HuH-7.5 (cell line): ENCODE results near the gene HTRA1.

Experiments used
- DNase-seq: peaks from one replicate; pipeline ENCODE4 v3.0.0; 2011; ENCODE audit warnings: low spot score

Gene HTRA1

GRCh38 chr10:122461367-122461728, at the start of gene HTRA1:
HTRA1 (plus strand) TSS chr10:122461553; CDS start chr10:122461653, 100 bp downstream.
- peak; percentile 39 for DNase-seq

GRCh38 chr10:122413327-122413726, 48.0 kb upstream of the HTRA1 start:
- DNase-seq: no peak

DNA sequence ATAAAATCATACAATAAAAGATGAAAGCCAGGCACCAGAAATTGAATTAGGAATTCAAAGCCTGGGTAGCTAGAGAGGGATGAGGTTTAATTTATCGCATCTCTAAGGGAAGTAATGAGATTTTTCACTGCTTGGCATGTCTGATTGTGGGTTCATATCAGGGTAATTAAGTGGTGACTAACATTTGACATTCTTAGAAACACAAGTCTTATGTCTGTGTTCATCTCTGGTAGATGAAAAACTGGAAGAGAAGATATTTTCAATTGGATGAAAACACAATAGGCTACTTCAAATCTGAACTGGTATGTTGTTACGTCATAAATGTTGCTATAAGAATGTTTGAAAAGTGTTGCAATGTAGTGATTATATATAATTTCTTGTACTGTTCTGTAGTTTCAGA, 43.7 kb upstream of the HTRA1 start:
- no peak for DNase-seq

DNA sequence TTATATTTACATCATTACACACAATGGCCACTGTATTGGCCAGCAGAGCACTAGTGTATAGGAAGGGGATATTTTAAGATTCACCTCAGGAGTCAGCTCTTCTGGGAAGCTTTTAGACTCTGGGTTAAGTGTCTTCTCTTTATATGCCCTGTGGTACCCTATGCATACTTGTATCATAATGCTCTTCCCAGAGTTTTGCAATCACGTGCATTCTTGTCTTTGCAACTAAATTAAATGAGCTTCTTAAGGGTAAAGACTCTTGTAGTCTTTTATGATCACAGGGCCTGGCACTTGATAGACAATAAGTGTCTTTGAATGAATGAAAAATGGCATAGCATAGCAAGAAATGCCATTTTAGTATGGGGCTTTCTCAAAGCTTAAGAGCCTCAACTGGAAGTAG, 42.3 kb upstream of the HTRA1 start:
- DNase-seq: no peak

- DNase-seq: no peak
Measured at GRCh38 chr10:122419876-122420623, 41.3 kb upstream of the HTRA1 start.

GRCh38 chr10:122420624-122421007, 40.7 kb upstream of the HTRA1 start:
- DNase-seq: no peak

DNA sequence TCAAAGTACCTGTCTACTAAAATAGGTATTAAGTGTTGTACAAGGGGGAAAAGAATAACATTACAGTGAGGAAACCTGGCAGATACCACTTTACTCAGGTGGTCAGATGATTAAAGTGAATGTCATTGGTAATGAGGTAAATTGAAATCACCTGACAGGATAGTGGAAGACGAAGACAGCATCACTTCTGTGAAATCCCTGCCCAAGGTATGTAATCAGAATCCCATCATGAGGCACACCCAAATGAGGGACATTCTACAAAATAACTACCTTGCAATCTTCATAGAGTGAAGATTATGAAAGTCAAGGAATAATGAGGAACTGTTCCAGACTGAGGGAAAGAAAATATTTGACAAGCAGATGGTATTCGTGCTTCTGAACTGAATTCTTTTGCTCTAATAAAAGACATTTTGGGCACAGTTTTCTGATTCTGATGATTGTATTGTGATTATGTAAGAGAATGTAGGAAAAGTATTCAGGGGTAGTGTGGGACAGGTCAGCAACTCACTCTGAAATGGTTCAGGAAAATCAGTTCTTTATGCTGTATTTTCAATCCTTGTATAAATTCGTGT, 40.2 kb upstream of the HTRA1 start:
- DNase-seq: no peak

GRCh38 chr10:122421742-122422141, 39.6 kb upstream of the HTRA1 start:
- DNase-seq: no peak

- DNase-seq: no peak
Measured at GRCh38 chr10:122422266-122422989, 38.9 kb upstream of the HTRA1 start.

GRCh38 chr10:122424059-122424458, 37.3 kb upstream of the HTRA1 start:
- DNase-seq: no peak

DNA sequence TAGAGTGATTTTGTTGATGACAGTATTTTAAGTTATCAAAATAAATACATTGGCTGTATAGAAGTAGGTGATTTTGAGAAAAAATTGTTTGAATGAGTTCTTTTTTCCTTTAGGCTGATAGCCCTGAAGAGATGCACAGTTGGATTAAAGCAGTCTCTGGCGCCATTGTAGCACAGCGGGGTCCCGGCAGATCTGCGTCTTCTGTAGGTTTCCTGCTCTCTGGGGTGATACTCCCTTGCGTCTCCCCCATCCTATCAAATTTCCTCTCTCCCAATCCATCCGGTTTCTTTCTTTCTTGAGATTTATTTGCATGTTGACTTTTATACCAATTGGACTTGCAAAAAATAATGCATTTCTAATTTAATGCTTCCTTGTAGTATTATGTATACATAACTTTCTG, 34.5 kb upstream of the HTRA1 start:
- no peak for DNase-seq

GRCh38 chr10:122427280-122427679, 34.1 kb upstream of the HTRA1 start:
- DNase-seq: no peak

GRCh38 chr10:122435212-122435827, 26.0 kb upstream of the HTRA1 start:
- no peak for DNase-seq

GRCh38 chr10:122441961-122442360, 19.4 kb upstream of the HTRA1 start:
- no peak for DNase-seq

- no peak for DNase-seq
Measured at GRCh38 chr10:122445469-122445868, 15.9 kb upstream of the HTRA1 start.

GRCh38 chr10:122445904-122446303, 15.4 kb upstream of the HTRA1 start:
- no peak for DNase-seq

DNA sequence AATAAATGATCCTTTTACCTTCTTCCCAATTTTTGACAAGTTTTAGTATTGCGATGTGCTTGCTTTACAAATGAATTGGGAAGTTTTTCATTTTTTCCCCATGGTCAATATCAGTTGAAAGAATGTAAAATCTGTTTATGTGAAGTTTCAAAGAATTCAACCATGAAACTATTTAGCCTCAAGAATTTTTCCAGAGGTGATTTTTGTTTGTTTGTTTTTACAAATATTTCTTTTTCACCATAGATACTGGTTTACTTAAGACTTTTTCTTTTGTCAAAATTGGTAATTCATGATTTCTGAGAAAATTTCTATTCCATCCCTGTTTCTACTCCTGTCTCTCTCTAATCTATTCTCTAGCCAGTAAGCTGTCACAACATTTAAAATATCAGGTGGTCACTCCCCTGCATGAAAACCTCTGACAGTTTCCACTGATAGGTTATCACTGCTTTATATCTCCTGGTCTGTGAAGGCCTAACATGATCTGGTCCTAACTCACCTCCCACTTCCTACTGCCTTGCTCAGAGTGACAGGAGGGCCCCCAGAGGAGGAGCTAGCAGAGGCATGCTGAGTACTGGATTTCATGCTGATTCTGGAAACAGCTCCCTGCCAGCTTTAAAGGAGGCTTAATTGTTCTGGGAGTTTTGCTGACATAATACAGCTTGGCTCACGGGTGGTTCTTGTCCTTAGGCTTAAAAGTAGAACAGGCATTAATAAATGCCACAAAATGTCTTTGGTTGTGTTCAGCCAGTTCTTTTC, 14.5 kb upstream of the HTRA1 start:
- DNase-seq: no peak

DNA sequence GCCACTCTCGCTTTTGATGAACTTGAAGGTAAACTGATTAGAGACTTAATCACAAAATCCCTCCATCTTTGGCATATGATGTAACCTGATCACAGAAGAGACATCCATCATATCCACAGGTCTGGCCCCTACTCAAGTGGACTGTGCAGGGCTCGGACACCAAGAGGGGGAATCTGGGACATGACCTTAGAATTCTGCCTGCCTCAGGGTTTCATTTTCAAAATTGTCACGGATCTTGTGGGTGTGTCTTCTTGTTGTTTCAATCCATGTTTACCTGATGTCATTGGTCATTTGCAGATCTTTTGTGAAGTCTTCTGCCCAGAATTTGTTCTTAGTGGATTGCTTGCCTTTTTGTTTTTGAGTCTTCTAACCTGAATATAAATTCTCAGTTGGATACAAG, 12.8 kb upstream of the HTRA1 start:
- no peak for DNase-seq

GRCh38 chr10:122449153-122449552, 12.2 kb upstream of the HTRA1 start:
- no peak for DNase-seq

DNA sequence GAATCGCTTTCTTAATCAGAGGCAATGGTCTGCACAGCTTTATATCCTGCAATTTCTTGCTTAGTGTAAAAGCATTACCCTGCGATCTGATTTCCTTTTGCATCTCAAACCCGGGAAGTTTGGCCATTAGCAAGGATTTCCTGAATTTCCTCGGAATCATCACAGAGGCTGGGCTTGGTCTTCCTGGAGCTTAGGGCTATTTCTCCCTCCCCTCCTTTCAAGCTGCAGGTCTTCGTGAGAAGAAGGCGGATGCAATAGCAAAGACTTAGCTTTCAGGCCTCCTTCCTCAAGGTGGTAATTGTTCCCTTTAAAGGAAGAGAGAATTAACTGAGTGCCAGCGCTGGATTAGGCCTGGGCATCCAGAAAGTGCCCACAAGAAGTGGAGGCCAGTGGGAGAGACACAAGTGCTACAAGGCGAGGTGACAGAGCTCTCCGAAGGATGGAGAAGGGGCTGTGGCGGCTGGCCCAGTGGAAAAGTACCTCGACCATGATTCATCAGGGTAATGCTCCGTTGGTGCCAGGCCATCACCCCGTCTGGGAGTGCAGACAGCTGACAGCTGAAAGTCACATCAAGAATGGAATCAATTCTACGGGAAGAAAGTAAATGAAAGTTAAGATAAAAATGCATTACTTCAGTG, 10.9 kb upstream of the HTRA1 start:
- DNase-seq: no peak

GRCh38 chr10:122454071-122454470, 7.3 kb upstream of the HTRA1 start:
- DNase-seq: no peak

DNA sequence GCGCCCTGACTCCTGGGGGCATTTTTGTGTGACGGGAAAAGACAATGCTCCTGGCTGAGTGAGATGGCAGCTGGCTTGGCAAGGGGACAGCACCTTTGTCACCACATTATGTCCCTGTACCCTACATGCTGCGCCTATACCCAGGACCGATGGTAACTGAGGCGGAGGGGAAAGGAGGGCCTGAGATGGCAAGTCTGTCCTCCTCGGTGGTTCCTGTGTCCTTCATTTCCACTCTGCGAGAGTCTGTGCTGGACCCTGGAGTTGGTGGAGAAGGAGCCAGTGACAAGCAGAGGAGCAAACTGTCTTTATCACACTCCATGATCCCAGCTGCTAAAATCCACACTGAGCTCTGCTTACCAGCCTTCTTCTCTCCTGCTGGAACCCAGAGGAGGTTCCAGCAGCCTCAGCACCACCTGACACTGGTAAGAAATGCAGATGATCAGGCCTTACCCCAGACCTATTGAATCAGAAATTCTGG, 6.7 kb upstream of the HTRA1 start, which contains the start of gene ARMS2:
ARMS2 (plus strand) TSS at position 51 of the 478 bp plus-strand sequence; CDS start at position 126, 75 bp downstream.
- DNase-seq: no peak
